OCI-LY7 (cell line): ENCODE results near the gene RPL31. TPM values are rescaled to one million over a fixed set of nuclear protein-coding genes. Genes with fewer than 3 reads are reported as not detected.

Experiments
- BruUV-seq: library from RNA; stranded (reverse); fragments of 400-500 nt; replicated peaks from 2 replicates; lab custom pipeline; 2021; lab: Mats Ljungman, UMichigan
- CTCF ChIA-PET: fragments of 300-600 bp; sonication (Branson Sonifier 250); formaldehyde crosslinking; loops from one replicate; lab custom pipeline; 2022; ENCODE audit warnings: antibody characterized with exemption; ENCODE audit not compliant: unreplicated experiment; lab: Charles Lee
- POLR2A ChIA-PET: fragments of 300-600 bp; sonication (Branson Sonifier 250); formaldehyde crosslinking; loops from one replicate; lab custom pipeline; 2022; ENCODE audit warnings: antibody characterized with exemption; lab: Charles Lee
- DNase-seq: peaks from one replicate; pipeline ENCODE4 v3.0.0-alpha.2; 2015; ENCODE audit warnings: low spot score
- H2AFZ ChIP-seq: fragments of 200-600 bp; sonication (generic), shearing (Covaris generic); 2 replicates; pipeline ENCODE4 v1.6.1; 2014; ENCODE audit warnings: mild to moderate bottlenecking, antibody characterized with exemption, low read length, moderate library complexity
- H3K27ac ChIP-seq: fragments of 200-600 bp; sonication (generic); 2 replicates; pipeline ENCODE4 v1.5.1; 2014; ENCODE audit warnings: mixed run types, low read depth, mild to moderate bottlenecking, moderate library complexity, low read length, inconsistent platforms; ENCODE audit not compliant: poor library complexity, severe bottlenecking
- H3K36me3 ChIP-seq: fragments of 200-600 bp; sonication (generic); 2 replicates; pipeline ENCODE4 v1.6.1; 2014; ENCODE audit warnings: mild to moderate bottlenecking, antibody characterized with exemption, low read length, moderate library complexity, mixed read lengths; ENCODE audit not compliant: insufficient read depth
- H3K4me1 ChIP-seq: fragments of 200-600 bp; sonication (generic); 2 replicates; pipeline ENCODE4 v1.5.1; 2014; ENCODE audit warnings: mild to moderate bottlenecking, low read length; ENCODE audit not compliant: insufficient read depth, poor library complexity, severe bottlenecking
- H3K4me2 ChIP-seq: fragments of 200-600 bp; sonication (generic); 2 replicates; pipeline ENCODE4 v1.6.1; 2014; ENCODE audit warnings: mild to moderate bottlenecking, low read length
- H3K4me3 ChIP-seq: fragments of 200-600 bp; sonication (generic); 2 replicates; pipeline ENCODE4 v1.5.1; 2014; ENCODE audit warnings: mild to moderate bottlenecking, low read depth, low read length; ENCODE audit not compliant: poor library complexity, severe bottlenecking
- H3K79me2 ChIP-seq: fragments of 200-600 bp; sonication (generic); 2 replicates; pipeline ENCODE4 v1.6.1; 2016; ENCODE audit warnings: low read depth, mild to moderate bottlenecking, low read length, moderate library complexity, mixed read lengths; ENCODE audit not compliant: insufficient read depth
- H3K9me2 ChIP-seq: fragments of 200-600 bp; sonication (generic); 2 replicates; pipeline ENCODE4 v1.6.1; 2016; ENCODE audit warnings: mild to moderate bottlenecking, low read length, mixed read lengths; ENCODE audit not compliant: insufficient read depth
- H3K9me3 ChIP-seq: fragments of 200-600 bp; sonication (generic); 2 replicates; pipeline ENCODE4 v1.6.1; 2014; ENCODE audit warnings: mild to moderate bottlenecking, mixed run types, low read length, mixed read lengths
- H4K20me1 ChIP-seq: fragments of 200-600 bp; sonication (generic); 2 replicates; pipeline ENCODE4 v1.6.1; 2014; ENCODE audit warnings: mild to moderate bottlenecking, antibody characterized with exemption, low read length, moderate library complexity, mixed read lengths; ENCODE audit not compliant: insufficient read depth
- EZH2phosphoT487 ChIP-seq: fragments of 200-600 bp; sonication (generic); IDR thresholded peaks from 2 replicates; pipeline ENCODE4 v1.6.1; 2018; ENCODE audit warnings: low read depth, borderline replicate concordance, mild to moderate bottlenecking, mixed run types, antibody characterized with exemption, low read length, moderate library complexity, mixed read lengths
- intact Hi-C: fragments of 100-400 bp; cut with micrococcal nuclease; formaldehyde crosslinking; loops from one replicate; pipeline ENCODE4 v1.10.0; 2022; ENCODE audit not compliant: unreplicated experiment
- total RNA-seq, 2 experiments: library from RNA; depleted of rRNA in 1 of 2; stranded (reverse); fragments of >200 nt in 1 of 2; shearing (Covaris generic) in 1 of 2; gene quantifications; 2 replicates each; pipeline ENCODE4 v1.2.3, GENCODE V29; 2014 to 2022
- TF ChIP-seq, protein P1 (sequence below): fragments of 200-600 bp; sonication (generic); conservative IDR thresholded peaks from 2 replicates; pipeline ENCODE4 v1.5.1; 2014; ENCODE audit warnings: mild to moderate bottlenecking, antibody characterized with exemption, low read length, moderate library complexity, mixed read lengths

Gene RPL31
- total RNA-seq, 2 experiments from 2014 or later: 1,348 to 1,991 TPM

DNA sequence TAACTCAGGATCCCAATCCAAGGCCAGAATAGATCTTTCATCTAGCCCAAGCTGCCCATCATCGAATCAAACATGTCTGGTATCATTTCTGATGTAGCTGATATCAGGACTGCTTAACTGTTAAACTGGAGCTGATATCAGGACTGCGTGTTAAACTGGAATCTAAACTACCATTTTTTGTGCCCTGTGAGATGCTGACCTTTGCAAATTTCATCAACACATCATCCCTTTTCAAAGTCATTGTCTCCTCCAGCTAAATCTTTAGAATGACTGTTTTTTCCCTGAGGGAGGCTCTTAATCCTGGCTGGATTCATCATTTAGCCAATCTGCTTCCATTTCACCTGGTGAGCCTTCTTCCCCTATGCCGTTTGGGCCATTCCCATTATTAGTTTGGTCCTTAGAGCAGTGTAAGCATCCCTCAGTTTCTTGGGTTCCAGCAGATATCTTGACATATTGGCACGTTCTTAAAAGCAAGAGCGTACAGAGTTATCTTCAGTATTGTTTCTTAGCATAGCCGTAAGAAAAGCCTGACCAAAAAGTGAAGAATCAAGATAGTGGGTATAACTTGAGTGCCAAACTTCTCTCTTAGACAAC, 12.3 kb downstream of the RPL31 start:
- no peaks in the 10 kb centered on the region for H3K9me2 ChIP-seq
- H3K4me1 ChIP-seq: no peaks in the 10 kb centered on the region
- no peaks in the 10 kb centered on the region for H3K9me3 ChIP-seq
- ChIA-PET POLR2A (interaction anchor here (1.5 kb wide), 1 partner anchor 11 kb away, joined by 3 read pairs; no protein-coding TSS in a partner anchor), CTCF (no interaction called here)
- H2AFZ ChIP-seq: no peak overlapping the region
- BruUV-seq: no TSS peak
- no peak for DNase-seq
- no peak overlapping the region for H3K27ac ChIP-seq
- H3K4me3 ChIP-seq: no peak overlapping the region
- no peaks in the 10 kb centered on the region; the same call in 1 of the 2 replicates for H4K20me1 ChIP-seq
- TF ChIP-seq, protein P1, sequence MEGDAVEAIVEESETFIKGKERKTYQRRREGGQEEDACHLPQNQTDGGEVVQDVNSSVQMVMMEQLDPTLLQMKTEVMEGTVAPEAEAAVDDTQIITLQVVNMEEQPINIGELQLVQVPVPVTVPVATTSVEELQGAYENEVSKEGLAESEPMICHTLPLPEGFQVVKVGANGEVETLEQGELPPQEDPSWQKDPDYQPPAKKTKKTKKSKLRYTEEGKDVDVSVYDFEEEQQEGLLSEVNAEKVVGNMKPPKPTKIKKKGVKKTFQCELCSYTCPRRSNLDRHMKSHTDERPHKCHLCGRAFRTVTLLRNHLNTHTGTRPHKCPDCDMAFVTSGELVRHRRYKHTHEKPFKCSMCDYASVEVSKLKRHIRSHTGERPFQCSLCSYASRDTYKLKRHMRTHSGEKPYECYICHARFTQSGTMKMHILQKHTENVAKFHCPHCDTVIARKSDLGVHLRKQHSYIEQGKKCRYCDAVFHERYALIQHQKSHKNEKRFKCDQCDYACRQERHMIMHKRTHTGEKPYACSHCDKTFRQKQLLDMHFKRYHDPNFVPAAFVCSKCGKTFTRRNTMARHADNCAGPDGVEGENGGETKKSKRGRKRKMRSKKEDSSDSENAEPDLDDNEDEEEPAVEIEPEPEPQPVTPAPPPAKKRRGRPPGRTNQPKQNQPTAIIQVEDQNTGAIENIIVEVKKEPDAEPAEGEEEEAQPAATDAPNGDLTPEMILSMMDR: no peak
- no peak for TF ChIP-seq EZH2phosphoT487
- intact Hi-C loops: no loop called here
- H3K79me2 ChIP-seq: no peaks in the 10 kb centered on the region
- no peak overlapping the region for H3K4me2 ChIP-seq
- peaks cover 66% of the 10 kb centered on the region for H3K36me3 ChIP-seq

DNA sequence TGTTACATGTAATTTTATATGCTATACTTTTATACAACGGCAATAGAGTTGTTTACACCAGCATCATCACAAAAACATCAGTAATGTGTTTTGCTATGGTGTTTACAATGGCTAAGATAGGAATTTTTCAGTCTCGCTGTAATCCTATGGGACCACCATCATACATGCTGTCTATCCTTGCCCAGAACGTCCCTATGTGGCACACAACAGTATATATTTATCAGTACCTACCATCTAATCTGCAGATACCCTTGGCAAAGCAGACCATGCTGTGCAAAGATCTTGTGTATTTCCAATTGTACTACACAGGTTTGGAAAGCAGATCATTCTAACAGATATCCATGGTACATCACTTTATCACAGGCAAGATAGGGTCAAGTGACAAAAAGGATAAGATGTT, 15.3 kb downstream of the RPL31 start:
- H3K4me2 ChIP-seq: no peak overlapping the region
- no TSS peak for BruUV-seq
- no peak overlapping the region for H3K27ac ChIP-seq
- no peak for TF ChIP-seq EZH2phosphoT487
- TF ChIP-seq, protein P1: no peak
- H3K9me2 ChIP-seq: no peaks in the 10 kb centered on the region
- H4K20me1 ChIP-seq: no peaks in the 10 kb centered on the region
- CTCF ChIA-PET: no interaction called here
- peaks cover 45% of the 10 kb centered on the region for H3K36me3 ChIP-seq
- H2AFZ ChIP-seq: no peak overlapping the region
- no peaks in the 10 kb centered on the region for H3K9me3 ChIP-seq
- intact Hi-C loops: no loop called here
- H3K79me2 ChIP-seq: no peaks in the 10 kb centered on the region
- no peak for DNase-seq
- H3K4me3 ChIP-seq: no peak overlapping the region
- no peaks in the 10 kb centered on the region for H3K4me1 ChIP-seq
- POLR2A ChIA-PET: no interaction called here

DNA sequence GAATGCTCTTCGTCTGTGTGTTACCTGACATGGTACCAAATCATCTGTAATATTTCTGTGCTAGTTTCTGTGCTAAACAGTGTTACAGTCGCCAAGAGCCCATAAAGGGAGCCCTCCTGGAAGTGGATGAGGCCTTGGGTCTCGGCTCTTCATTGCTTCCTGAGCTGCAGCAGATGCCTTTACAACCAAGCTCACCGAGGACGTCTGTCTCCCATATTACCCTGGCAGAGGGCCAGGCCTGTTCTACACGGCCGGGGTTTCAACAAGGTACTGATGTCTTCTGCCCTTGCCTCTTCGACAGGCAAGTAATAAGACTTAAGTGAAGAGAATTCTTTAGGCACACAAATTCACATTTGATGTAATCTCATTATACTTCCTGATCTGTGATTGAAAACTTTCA, 16.8 kb downstream of the RPL31 start:
- H3K4me3 ChIP-seq: no peak overlapping the region
- no peak overlapping the region for H3K4me2 ChIP-seq
- intact Hi-C loops: no loop called here
- TF ChIP-seq EZH2phosphoT487: no peak
- TF ChIP-seq, protein P1: no peak
- no peaks in the 10 kb centered on the region for H3K79me2 ChIP-seq
- no peaks in the 10 kb centered on the region for H3K9me2 ChIP-seq
- no peak overlapping the region for H2AFZ ChIP-seq
- no peaks in the 10 kb centered on the region for H3K4me1 ChIP-seq
- no peak overlapping the region for H3K27ac ChIP-seq
- ChIA-PET POLR2A (no interaction called here), CTCF (no interaction called here)
- no peaks in the 10 kb centered on the region for H3K9me3 ChIP-seq
- H4K20me1 ChIP-seq: no peaks in the 10 kb centered on the region
- DNase-seq: no peak
- peaks cover 35% of the 10 kb centered on the region for H3K36me3 ChIP-seq
- no TSS peak for BruUV-seq
